B cell (primary cell): ENCODE measurements around the gene B4GALT1. TPM values are rescaled to one million over a fixed set of nuclear protein-coding genes. Genes with fewer than 3 reads are reported as not detected.

Source experiments
- ATAC-seq: fragments of 200-7000 bp; cut with Tn5 transposase; one replicate; pipeline ENCODE4 v1.10.0; 2021; ENCODE audit warnings: low read depth, mild to moderate bottlenecking, moderate number of reproducible peaks, moderate library complexity
- CTCF ChIA-PET: fragments of 350-600 bp; sonication (Branson Sonifier 250); formaldehyde crosslinking; loops from one replicate; lab custom pipeline; 2021; ENCODE audit warnings: antibody characterized with exemption, inconsistent platforms; lab: Charles Lee
- POLR2A ChIA-PET: fragments of 350-600 bp; sonication (Branson Sonifier 250); formaldehyde crosslinking; loops from one replicate; lab custom pipeline; 2021; ENCODE audit warnings: antibody characterized with exemption; lab: Charles Lee
- DNase-seq: peaks from one replicate; pipeline ENCODE4 v3.0.0; 2013
- H2AFZ ChIP-seq: 2 replicates; pipeline ENCODE4 v1.6.1; 2012; ENCODE audit warnings: mild to moderate bottlenecking, low read depth, low read length; ENCODE audit not compliant: insufficient read depth, poor library complexity, severe bottlenecking
- H3K27ac ChIP-seq, 2 donors: 1 replicate in 1 of 2; 2 replicates in 1 of 2; pipeline ENCODE4 v1.5.1; 2012 to 2013; ENCODE audit warnings: low read length in 2 of 2, mild to moderate bottlenecking in 2 of 2, moderate library complexity in 1 of 2
- H3K27me3 ChIP-seq, 4 experiments: fragments of 200-600 bp in 1 of 4; sonication (generic) in 1 of 4; replicated peaks in 1 of 4; 1 replicate in 2 of 4; 2 replicates in 2 of 4; pipeline versions ENCODE4 v1.6.1 to v1.7.0; 2013 to 2016; ENCODE audit warnings: low read length in 3 of 4, mild to moderate bottlenecking in 2 of 4, mixed read lengths in 1 of 4, moderate library complexity in 1 of 4; ENCODE audit not compliant: insufficient read depth in 4 of 4, control insufficient read depth in 3 of 4; ENCODE audit errors: control extremely low read depth in 1 of 4
- H3K36me3 ChIP-seq, 2 experiments: replicated peaks in 1 of 2; 1 replicate in 1 of 2; 2 replicates in 1 of 2; pipeline versions ENCODE4 v1.6.1 to v1.7.1; 2013; ENCODE audit warnings: low read length in 1 of 2; ENCODE audit not compliant: insufficient read depth in 2 of 2, control insufficient read depth in 1 of 2; ENCODE audit errors: control extremely low read depth in 1 of 2, extremely low read depth in 1 of 2
- H3K4me1 ChIP-seq, 2 donors: fragments of 200-600 bp in 1 of 2; sonication (generic) in 1 of 2; 1 replicate in 1 of 2; 2 replicates in 1 of 2; pipeline versions ENCODE4 v1.5.1 to v1.6.1; 2013 to 2017; ENCODE audit warnings: low read length in 2 of 2; ENCODE audit not compliant: control insufficient read depth in 2 of 2, insufficient read depth in 2 of 2
- H3K4me2 ChIP-seq: replicated peaks from 2 replicates; pipeline ENCODE3; 2012; ENCODE audit warnings: mild to moderate bottlenecking, low read depth, low read length; ENCODE audit not compliant: poor library complexity, severe bottlenecking
- H3K4me3 ChIP-seq, 5 experiments: fragments of 200-600 bp in 1 of 5; sonication (generic) in 1 of 5; 1 replicate in 3 of 5; 2 replicates in 2 of 5; pipeline versions ENCODE4 v1.5.1 to v1.7.0; 2011 to 2016; ENCODE audit warnings: low read length in 4 of 5, mild to moderate bottlenecking in 4 of 5, low read depth in 2 of 5, control low read depth in 1 of 5, moderate library complexity in 1 of 5; ENCODE audit not compliant: insufficient read depth in 1 of 5; ENCODE audit errors: control extremely low read depth in 1 of 5, extremely low read depth in 1 of 5
- H3K79me2 ChIP-seq: fragments of 200-600 bp; sonication (generic); one replicate; pipeline ENCODE4 v1.6.0; 2016; ENCODE audit warnings: low read length; ENCODE audit not compliant: control insufficient read depth, insufficient read depth
- H3K9ac ChIP-seq: fragments of 200-600 bp; sonication (generic); 2 replicates; pipeline ENCODE4 v1.6.1; 2017; ENCODE audit warnings: mild to moderate bottlenecking, low read length, moderate library complexity
- H3K9me3 ChIP-seq, 3 donors: one replicate each; pipeline versions ENCODE4 v1.6.1 to v1.7.1; 2013; ENCODE audit warnings: low read length in 2 of 3; ENCODE audit not compliant: control insufficient read depth in 2 of 3, insufficient read depth in 1 of 3; ENCODE audit errors: control extremely low read depth in 1 of 3
- H4K20me1 ChIP-seq: 2 replicates; pipeline ENCODE4 v1.6.0; 2012; ENCODE audit warnings: mild to moderate bottlenecking, low read length; ENCODE audit not compliant: insufficient read depth, control insufficient read depth, poor library complexity, severe bottlenecking
- H3K27ac Mint-ChIP-seq: one replicate; pipeline ENCODE4 v1.8.0; 2021; ENCODE audit warnings: mixed read lengths
- H3K27me3 Mint-ChIP-seq: one replicate; pipeline ENCODE4 v1.8.0; 2021; ENCODE audit warnings: mixed read lengths
- H3K4me1 Mint-ChIP-seq: one replicate; pipeline ENCODE4 v1.8.0; 2021; ENCODE audit warnings: mixed read lengths
- H3K4me3 Mint-ChIP-seq: one replicate; pipeline ENCODE4 v1.8.0; 2021; ENCODE audit warnings: mixed read lengths
- H3K9me3 Mint-ChIP-seq: one replicate; pipeline ENCODE4 v1.8.0; 2022; ENCODE audit warnings: mixed read lengths; ENCODE audit not compliant: insufficient read depth
- EZH2 ChIP-seq: IDR thresholded peaks from 2 replicates; pipeline ENCODE4 v1.6.1; 2012; ENCODE audit warnings: borderline replicate concordance, low read depth, mild to moderate bottlenecking, moderate library complexity, low read length; ENCODE audit not compliant: insufficient read depth, poor library complexity, severe bottlenecking
- WGBS: methylation state at CpG from one replicate; pipeline ENCODE4 v1.1.5; 2013; ENCODE audit warnings: missing lambda C conversion rate; ENCODE audit not compliant: insufficient coverage; 5-methylcytosine and 5-hydroxymethylcytosine counted together
- intact Hi-C: fragments of 100-400 bp; cut with micrococcal nuclease; formaldehyde crosslinking; loops from one replicate; pipeline ENCODE4 v1.10.0; 2022
- polyA plus RNA-seq: library from polyadenylated mRNA; depleted of rRNA; stranded (reverse); fragments of >200 nt; gene quantifications from 2 replicates; pipeline ENCODE4 v1.2.3, GENCODE V29; 2012
- total RNA-seq, 2 donors: library from RNA; stranded (reverse); fragments of 120-200 nt in 1 of 2; gene quantifications; 1 replicate in 1 of 2; 2 replicates in 1 of 2; pipeline versions ENCODE4 v1.2.3 to v1.2.4, GENCODE V29; 2013 to 2022
- TF ChIP-seq, protein P1 (sequence below): fragments of 200-600 bp; IDR thresholded peaks from one replicate; pipeline ENCODE4 v1.8.0; 2022; ENCODE audit warnings: antibody characterized with exemption, mild to moderate bottlenecking

The B4GALT1 gene
- total and polyA plus RNA-seq, 2 donors (not counting 1 experiment from before 2014, with no cell fraction given), result 49.2 to 201 TPM

GRCh38 chr9:33182519-33182918, 15.4 kb upstream of the B4GALT1 start:
- no peak overlapping the region for H3K4me2 ChIP-seq
- peaks cover 12% of the 10 kb centered on the region for H3K4me1 Mint-ChIP-seq
- TF ChIP-seq, protein P1, sequence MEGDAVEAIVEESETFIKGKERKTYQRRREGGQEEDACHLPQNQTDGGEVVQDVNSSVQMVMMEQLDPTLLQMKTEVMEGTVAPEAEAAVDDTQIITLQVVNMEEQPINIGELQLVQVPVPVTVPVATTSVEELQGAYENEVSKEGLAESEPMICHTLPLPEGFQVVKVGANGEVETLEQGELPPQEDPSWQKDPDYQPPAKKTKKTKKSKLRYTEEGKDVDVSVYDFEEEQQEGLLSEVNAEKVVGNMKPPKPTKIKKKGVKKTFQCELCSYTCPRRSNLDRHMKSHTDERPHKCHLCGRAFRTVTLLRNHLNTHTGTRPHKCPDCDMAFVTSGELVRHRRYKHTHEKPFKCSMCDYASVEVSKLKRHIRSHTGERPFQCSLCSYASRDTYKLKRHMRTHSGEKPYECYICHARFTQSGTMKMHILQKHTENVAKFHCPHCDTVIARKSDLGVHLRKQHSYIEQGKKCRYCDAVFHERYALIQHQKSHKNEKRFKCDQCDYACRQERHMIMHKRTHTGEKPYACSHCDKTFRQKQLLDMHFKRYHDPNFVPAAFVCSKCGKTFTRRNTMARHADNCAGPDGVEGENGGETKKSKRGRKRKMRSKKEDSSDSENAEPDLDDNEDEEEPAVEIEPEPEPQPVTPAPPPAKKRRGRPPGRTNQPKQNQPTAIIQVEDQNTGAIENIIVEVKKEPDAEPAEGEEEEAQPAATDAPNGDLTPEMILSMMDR, result no peak
- TF ChIP-seq EZH2, result no peak
- DNase-seq (no peak), ATAC-seq (no peak)
- no peak overlapping the region for H3K4me3 ChIP-seq
- peaks cover 3% of the 10 kb centered on the region for H3K27me3 Mint-ChIP-seq
- H3K27me3 ChIP-seq, result no peaks in the 10 kb centered on the region
- no peak overlapping the region for H3K27ac ChIP-seq
- no peaks in the 10 kb centered on the region for H3K79me2 ChIP-seq
- H3K36me3 ChIP-seq, result no peaks in the 10 kb centered on the region
- 100% methylated on average over 1 of the region's 2 CpGs for WGBS
- no peak overlapping the region for H3K27ac Mint-ChIP-seq
- H2AFZ ChIP-seq, result no peak overlapping the region
- ChIA-PET CTCF (interaction anchor here (0.5 to 1.1 kb wide), 2 partner anchors 13 to 44 kb away, joined by 3 read pairs; no protein-coding TSS in a partner anchor), POLR2A (no interaction called here)
- intact Hi-C loops, result no loop called here
- H4K20me1 ChIP-seq, result no peaks in the 10 kb centered on the region
- no peaks in the 10 kb centered on the region for H3K9me3 Mint-ChIP-seq
- H3K4me3 Mint-ChIP-seq, result no peak overlapping the region
- no peaks in the 10 kb centered on the region for H3K4me1 ChIP-seq
- no peak overlapping the region for H3K9ac ChIP-seq
- no peaks in the 10 kb centered on the region for H3K9me3 ChIP-seq

DNA sequence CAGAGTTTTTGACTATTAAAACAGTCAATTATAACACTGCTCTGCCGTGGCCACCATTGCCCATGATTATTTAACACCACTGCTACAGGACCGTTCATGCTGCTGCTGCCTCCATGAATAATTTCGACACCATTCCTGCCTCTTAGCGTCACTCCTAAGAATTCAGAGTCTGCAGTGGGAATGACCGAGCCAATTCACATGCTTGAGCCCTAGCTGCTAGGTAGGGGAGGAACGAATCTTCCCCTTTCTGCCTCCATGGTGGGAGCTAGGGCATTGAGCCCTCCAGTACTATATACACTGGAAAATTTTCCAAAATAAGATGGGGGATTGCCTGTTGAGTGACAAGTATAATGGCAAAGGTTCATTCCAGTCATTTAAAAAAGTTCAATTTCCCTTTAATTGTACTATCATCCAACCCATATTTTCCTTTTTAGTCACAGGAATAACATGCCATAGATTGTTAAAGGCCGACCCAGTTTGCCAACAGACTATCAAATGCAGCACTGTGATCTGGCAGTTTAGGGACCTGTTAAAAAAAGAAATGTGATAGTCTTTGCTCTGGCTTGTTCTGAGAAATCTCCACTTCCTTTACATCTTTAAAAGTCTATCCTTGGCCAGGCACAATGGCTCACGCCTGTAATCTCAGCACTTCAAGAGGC, 13.5 kb upstream of the B4GALT1 start:
- no peak overlapping the region for H3K27ac Mint-ChIP-seq
- ChIA-PET CTCF (interaction anchor here (0.6 to 1.2 kb wide), 2 partner anchors 9 to 14 kb away, joined by 3 read pairs; no protein-coding TSS in a partner anchor), POLR2A (no interaction called here)
- Histone ChIP-seq H3K27me3 (no peaks in the 10 kb centered on the region), H3K9ac (no peak overlapping the region), H3K4me3 (no peak overlapping the region), H3K27ac (no peak overlapping the region), H2AFZ (no peak overlapping the region), H3K36me3 (no peaks in the 10 kb centered on the region), H4K20me1 (no peaks in the 10 kb centered on the region), H3K9me3 (no peaks in the 10 kb centered on the region), H3K4me1 (no peaks in the 10 kb centered on the region), H3K79me2 (no peaks in the 10 kb centered on the region), H3K4me2 (no peak overlapping the region)
- 100% methylated on average over 1 of the region's 8 CpGs for WGBS
- no peak overlapping the region for H3K4me3 Mint-ChIP-seq
- DNase-seq (no peak), ATAC-seq (no peak)
- H3K9me3 Mint-ChIP-seq, result no peaks in the 10 kb centered on the region
- peaks cover 8% of the 10 kb centered on the region for H3K4me1 Mint-ChIP-seq
- no peak for TF ChIP-seq EZH2
- TF ChIP-seq, protein P1, result no peak
- intact Hi-C loops, result no loop called here
- H3K27me3 Mint-ChIP-seq, result peaks cover 3% of the 10 kb centered on the region
